ENCODE data around the gene EGFR.

The EGFR gene

DNA sequence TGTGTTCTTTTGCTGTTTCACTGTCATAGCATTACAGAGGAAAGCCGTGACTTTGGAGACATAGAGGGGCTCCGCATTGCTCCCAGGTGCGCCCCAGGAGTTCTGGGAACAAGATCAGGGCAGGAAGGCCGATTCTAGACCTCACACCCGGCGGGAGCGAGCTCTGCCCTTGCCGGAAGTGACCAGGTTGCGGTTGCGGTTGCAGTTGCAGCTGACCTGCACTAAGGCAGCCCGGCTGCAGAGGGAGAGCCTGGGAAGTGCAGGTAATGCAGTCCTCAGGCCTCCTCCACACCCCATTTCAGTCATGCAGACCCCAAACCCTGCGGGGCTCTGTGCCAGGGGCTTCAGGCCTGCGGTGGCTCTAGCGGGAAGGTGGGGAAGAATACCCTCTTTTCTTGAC, 216.3 kb downstream of the EGFR start:
- Histone ChIP-seq H3K4me3 (ENCODE audit: low read length) (no peak overlapping the region), H3K9me3 (ENCODE audit: control insufficient read depth, low read depth, low read length) (no peaks in the 10 kb centered on the region), H3K9ac (ENCODE audit: low read length) (no peak overlapping the region), H3K27me3 (ENCODE audit: control insufficient read depth, insufficient read depth, low read length) (no peaks in the 10 kb centered on the region), H3K4me1 (ENCODE audit: control insufficient read depth, low read depth, low read length) (peaks cover 4% of the 10 kb centered on the region), H3K27ac (ENCODE audit: low read length) (no peak overlapping the region), H3K36me3 (ENCODE audit: control insufficient read depth, low read depth, low read length) (no peaks in the 10 kb centered on the region)

DNA sequence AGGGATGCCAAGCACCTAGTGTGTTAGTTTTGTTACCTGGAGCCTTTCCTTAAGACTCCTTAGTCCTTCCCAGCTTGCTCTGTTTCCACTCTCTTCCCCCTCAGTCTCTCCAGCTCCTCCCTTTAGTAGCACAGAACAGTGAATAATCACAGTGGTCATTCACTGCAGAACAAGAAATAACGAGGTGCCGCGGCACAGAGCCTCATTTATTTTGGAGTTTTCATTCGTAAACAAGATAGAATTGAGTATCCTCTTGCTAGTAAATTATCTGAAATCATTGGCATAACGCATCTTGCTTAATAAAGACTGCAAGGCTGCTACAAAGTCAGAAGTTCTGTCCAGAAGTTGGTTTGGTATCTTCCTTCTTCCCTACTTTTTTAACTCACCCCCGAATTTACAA, 217.0 kb downstream of the EGFR start:
- no peaks in the 10 kb centered on the region for H3K36me3 ChIP-seq (ENCODE audit: control insufficient read depth, low read depth, low read length)
- H3K9me3 ChIP-seq (ENCODE audit: control insufficient read depth, low read depth, low read length) = no peaks in the 10 kb centered on the region
- no peaks in the 10 kb centered on the region for H3K27me3 ChIP-seq (ENCODE audit: control insufficient read depth, insufficient read depth, low read length)
- H3K4me1 ChIP-seq (ENCODE audit: control insufficient read depth, low read depth, low read length) = peaks cover 4% of the 10 kb centered on the region
- no peak overlapping the region for H3K9ac ChIP-seq (ENCODE audit: low read length)
- H3K27ac ChIP-seq (ENCODE audit: low read length) = no peak overlapping the region
- no peak overlapping the region for H3K4me3 ChIP-seq (ENCODE audit: low read length)

DNA sequence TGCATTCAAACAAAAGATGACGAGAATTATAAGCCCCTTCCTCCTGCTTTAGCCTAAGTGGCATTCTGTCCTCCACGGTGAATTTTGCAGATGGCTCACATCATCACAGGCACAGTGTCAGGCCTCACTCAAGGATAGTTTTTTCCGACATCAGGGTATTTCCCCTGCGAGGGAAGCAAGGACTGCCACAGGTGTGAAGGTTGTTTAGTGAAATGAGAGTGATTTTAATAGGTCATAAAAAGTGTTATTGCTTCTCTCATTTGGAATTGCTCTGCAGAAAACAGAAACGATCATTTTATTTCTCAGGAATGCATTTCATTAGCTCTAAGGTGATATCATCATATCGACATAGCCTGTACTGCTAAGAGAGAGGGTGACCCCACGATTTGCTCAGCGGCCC, 217.7 kb downstream of the EGFR start:
- H3K9me3 ChIP-seq (ENCODE audit: control insufficient read depth, low read depth, low read length) = no peaks in the 10 kb centered on the region
- H3K27ac ChIP-seq (ENCODE audit: low read length) = no peak overlapping the region
- H3K36me3 ChIP-seq (ENCODE audit: control insufficient read depth, low read depth, low read length) = no peaks in the 10 kb centered on the region
- no peak overlapping the region for H3K9ac ChIP-seq (ENCODE audit: low read length)
- H3K4me1 ChIP-seq (ENCODE audit: control insufficient read depth, low read depth, low read length) = peaks cover 4% of the 10 kb centered on the region
- no peak overlapping the region for H3K4me3 ChIP-seq (ENCODE audit: low read length)
- no peaks in the 10 kb centered on the region for H3K27me3 ChIP-seq (ENCODE audit: control insufficient read depth, insufficient read depth, low read length)

DNA sequence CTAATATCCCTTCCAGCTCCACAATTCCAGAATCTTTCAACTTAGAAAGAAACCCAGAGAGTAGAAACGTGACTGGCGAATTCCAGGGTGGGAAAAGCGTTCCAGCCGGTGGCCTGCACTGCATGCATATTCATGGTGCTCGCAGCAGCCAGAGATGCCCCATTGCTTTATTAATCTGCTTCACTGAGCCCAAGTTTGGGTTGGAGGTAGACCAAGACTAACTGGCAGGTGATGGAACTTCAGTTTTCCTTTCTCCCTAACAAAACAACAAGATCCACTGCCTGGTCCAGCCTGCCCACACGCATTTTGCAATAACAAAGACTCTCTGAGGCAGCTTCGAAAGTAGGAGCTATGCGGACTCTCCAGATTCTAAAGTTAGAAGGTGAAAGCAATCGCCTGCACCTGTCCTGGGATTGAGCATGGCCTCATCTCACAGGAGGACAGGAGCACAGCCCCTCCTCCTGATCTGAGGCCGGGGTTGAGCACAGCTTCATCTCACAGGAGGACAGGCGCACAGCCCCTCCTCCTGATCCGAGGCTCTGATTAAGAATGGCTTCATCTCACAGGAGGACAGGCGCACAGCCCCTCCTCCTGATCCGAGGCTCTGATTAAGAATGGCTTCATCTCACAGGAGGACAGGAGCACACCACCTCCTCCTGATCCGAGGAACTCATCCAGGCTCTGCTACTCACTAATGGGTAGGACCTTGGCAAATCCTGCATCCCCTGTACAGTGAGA, 218.5 kb downstream of the EGFR start:
- Histone ChIP-seq H3K4me3 (ENCODE audit: low read length) (no peak overlapping the region), H3K9me3 (ENCODE audit: control insufficient read depth, low read depth, low read length) (no peaks in the 10 kb centered on the region), H3K9ac (ENCODE audit: low read length) (no peak overlapping the region), H3K27me3 (ENCODE audit: control insufficient read depth, insufficient read depth, low read length) (no peaks in the 10 kb centered on the region), H3K36me3 (ENCODE audit: control insufficient read depth, low read depth, low read length) (no peaks in the 10 kb centered on the region), H3K4me1 (ENCODE audit: control insufficient read depth, low read depth, low read length) (peaks cover 4% of the 10 kb centered on the region), H3K27ac (ENCODE audit: low read length) (no peak overlapping the region)

DNA sequence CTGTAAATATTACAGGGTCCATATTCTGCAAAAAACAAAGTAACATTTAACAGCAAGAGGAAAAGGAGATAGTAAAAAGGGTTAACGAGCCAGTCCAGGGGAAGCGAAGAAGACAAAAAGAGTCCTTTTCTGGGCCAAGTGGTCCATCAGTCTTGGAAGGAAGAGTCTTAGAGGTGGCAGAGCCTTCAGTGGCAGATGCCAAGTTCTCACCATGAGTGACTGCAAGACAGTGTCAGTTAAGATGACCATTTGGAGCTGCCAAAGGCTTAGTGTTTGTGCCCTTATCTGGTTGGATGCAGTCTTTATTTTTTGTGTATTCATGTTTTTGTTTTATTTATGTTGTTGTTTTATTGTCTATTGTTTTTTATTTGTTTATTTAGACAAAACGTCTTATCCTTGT, 220.6 kb downstream of the EGFR start:
- H3K27ac ChIP-seq (ENCODE audit: low read length) = no peak overlapping the region

DNA sequence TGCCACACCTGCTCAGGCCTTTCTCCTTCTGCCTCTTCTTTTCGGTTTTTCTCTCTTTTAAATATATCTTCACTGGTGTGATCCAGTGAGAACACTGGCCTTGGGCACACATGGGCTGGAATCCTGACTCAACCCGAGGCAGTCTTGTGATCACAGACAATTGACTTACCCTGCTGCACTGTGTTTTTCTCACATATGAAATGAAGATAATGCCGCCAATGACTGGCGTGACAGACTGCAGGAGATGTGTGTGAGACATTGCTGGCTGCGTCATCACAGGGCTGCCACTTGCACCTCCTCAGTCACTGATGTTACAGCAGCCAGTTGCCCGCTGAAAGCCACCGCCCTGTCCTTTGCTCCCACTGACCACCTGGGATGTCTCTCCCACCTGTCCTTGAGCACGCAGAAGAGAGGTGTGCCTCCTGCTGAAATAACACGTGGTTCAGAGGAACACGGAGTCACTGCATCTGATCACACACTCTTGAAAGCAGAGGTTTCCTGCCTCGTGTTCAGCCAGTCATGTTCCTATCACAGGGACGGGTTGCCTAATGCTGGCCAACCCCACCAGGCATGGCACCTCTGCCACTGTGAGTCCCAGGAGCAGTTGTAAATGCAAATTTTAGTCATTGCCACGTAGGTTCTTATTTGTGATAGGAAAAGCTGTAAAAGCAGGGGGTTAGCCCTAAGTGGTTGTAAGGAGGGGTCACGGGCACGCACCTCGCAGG, 221.8 kb downstream of the EGFR start:
- Histone ChIP-seq H3K27me3 (ENCODE audit: control insufficient read depth, insufficient read depth, low read length) (no peaks in the 10 kb centered on the region), H3K4me1 (ENCODE audit: control insufficient read depth, low read depth, low read length) (peaks cover 4% of the 10 kb centered on the region), H3K4me3 (ENCODE audit: low read length) (no peak overlapping the region), H3K27ac (ENCODE audit: low read length) (no peak overlapping the region), H3K9ac (ENCODE audit: low read length) (no peak overlapping the region), H3K36me3 (ENCODE audit: control insufficient read depth, low read depth, low read length) (no peaks in the 10 kb centered on the region), H3K9me3 (ENCODE audit: control insufficient read depth, low read depth, low read length) (no peaks in the 10 kb centered on the region)

More for the DNA sequence above, 220.6 kb downstream of the EGFR start:
- H3K9ac ChIP-seq (ENCODE audit: low read length) = no peak overlapping the region
- H3K4me3 ChIP-seq (ENCODE audit: low read length) = no peak overlapping the region
- H3K27me3 ChIP-seq (ENCODE audit: control insufficient read depth, insufficient read depth, low read length) = no peaks in the 10 kb centered on the region
- H3K9me3 ChIP-seq (ENCODE audit: control insufficient read depth, low read depth, low read length) = no peaks in the 10 kb centered on the region
- H3K4me1 ChIP-seq (ENCODE audit: control insufficient read depth, low read depth, low read length) = peaks cover 4% of the 10 kb centered on the region
- H3K36me3 ChIP-seq (ENCODE audit: control insufficient read depth, low read depth, low read length) = no peaks in the 10 kb centered on the region

DNA sequence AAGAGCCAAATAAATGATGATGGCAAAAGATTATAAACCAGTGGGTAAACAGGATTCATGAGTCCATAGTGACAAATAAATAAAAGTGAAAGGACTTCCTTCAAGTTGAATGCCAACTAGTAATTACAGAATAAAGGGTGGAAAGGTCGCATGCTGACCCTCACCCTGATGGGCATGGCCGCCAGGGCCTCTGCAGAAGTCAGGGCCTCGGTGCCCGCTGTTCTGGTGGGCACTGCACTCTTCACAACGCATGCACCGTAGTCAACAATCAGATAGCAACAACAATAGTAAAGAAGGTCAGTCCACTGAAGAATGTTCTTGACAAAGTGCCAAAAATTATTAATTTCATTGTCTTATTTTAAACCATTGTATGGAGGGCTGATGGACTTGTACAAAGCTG, 223.1 kb downstream of the EGFR start:
- Histone ChIP-seq H3K4me3 (ENCODE audit: low read length) (no peak overlapping the region), H3K9ac (ENCODE audit: low read length) (no peak overlapping the region), H3K9me3 (ENCODE audit: control insufficient read depth, low read depth, low read length) (no peaks in the 10 kb centered on the region), H3K27ac (ENCODE audit: low read length) (no peak overlapping the region), H3K27me3 (ENCODE audit: control insufficient read depth, insufficient read depth, low read length) (no peaks in the 10 kb centered on the region), H3K36me3 (ENCODE audit: control insufficient read depth, low read depth, low read length) (no peaks in the 10 kb centered on the region), H3K4me1 (ENCODE audit: control insufficient read depth, low read depth, low read length) (peaks cover 3% of the 10 kb centered on the region)

DNA sequence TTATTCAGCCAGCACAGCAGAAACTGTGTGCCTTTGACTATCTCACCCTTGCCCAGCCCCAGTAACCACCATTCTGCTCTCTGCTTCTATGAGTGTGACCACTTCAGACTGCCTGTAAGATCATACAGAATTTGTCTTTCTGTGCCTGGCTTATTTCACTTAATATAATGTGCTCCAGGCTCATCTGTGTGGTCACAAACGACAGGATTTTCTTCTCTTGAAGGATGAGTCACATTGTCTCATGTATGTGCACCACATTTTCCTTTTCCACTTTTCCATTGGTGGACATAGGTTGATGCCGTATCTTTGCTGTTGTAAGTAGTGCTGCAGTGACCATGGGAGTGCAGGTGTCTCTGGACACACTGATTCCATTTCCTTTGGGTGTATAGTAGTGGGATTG, 223.8 kb downstream of the EGFR start:
- Histone ChIP-seq H3K27me3 (ENCODE audit: control insufficient read depth, insufficient read depth, low read length) (no peaks in the 10 kb centered on the region), H3K27ac (ENCODE audit: low read length) (no peak overlapping the region), H3K36me3 (ENCODE audit: control insufficient read depth, low read depth, low read length) (no peaks in the 10 kb centered on the region), H3K9ac (ENCODE audit: low read length) (no peak overlapping the region), H3K4me3 (ENCODE audit: low read length) (no peak overlapping the region), H3K9me3 (ENCODE audit: control insufficient read depth, low read depth, low read length) (no peaks in the 10 kb centered on the region), H3K4me1 (ENCODE audit: control insufficient read depth, low read depth, low read length) (no peaks in the 10 kb centered on the region)

DNA sequence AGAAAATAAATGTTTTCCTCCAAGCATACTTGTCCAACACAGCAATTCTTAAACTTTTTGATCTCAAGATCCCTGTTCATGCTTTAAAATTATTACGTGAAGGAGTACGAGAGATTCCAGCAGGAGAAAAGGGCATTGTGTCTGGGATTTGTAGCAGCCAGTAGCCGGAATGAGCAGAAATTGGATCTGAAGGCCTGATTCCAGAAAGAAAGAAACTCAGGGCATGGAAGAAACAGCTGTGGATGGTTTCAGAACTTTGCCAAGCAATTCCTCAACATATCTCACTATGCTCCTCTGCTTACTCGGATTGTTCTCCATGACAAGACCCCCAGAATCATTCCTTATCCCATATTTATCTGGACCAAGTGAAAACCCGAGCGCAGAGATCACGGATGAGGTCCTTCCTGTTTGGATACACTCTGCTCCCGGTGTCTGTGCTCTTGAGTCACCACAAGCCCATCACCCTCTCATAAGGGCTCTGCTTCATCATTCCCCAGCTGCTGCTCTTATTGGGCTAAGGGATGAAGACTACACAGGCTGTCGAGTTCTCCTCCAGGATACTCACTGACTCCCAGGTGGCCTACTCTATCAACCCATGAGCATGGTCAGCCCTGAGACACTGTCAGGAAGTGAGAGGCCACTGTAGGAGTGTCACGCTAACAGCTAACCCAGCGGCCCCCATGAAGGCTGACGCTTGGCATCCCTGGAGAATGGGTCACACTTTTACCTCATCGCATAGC, 225.4 kb downstream of the EGFR start:
- H3K9me3 ChIP-seq (ENCODE audit: control insufficient read depth, low read depth, low read length) = no peaks in the 10 kb centered on the region
- H3K36me3 ChIP-seq (ENCODE audit: control insufficient read depth, low read depth, low read length) = no peaks in the 10 kb centered on the region
- H3K27me3 ChIP-seq (ENCODE audit: control insufficient read depth, insufficient read depth, low read length) = no peaks in the 10 kb centered on the region
- H3K4me3 ChIP-seq (ENCODE audit: low read length) = no peak overlapping the region
- no peak overlapping the region for H3K9ac ChIP-seq (ENCODE audit: low read length)
- H3K4me1 ChIP-seq (ENCODE audit: control insufficient read depth, low read depth, low read length) = no peaks in the 10 kb centered on the region
- no peak overlapping the region for H3K27ac ChIP-seq (ENCODE audit: low read length)

DNA sequence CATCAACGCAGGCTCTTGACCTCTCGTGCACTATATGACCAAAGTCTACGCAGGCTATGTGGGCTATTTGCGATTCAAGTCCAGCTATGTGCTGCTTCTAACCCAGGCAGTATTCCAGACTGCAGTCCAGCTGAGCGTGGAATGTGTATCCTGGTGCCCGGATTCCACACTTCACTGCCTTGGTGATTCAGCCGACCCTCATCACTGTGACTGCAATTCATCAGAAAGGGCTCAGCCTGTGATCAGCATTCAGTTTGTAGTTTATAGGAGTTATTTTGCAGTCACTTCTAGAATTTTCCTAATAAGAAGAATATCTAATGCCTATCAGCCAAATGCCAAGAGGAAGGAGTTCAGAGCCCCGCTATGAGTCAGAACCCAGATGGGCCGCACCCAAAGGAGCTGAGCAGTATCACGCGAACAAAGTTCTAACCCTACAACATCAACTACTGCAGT, 226.5 kb downstream of the EGFR start:
- Histone ChIP-seq H3K9me3 (ENCODE audit: control insufficient read depth, low read depth, low read length) (no peaks in the 10 kb centered on the region), H3K27ac (ENCODE audit: low read length) (no peak overlapping the region), H3K9ac (ENCODE audit: low read length) (no peak overlapping the region), H3K27me3 (ENCODE audit: control insufficient read depth, insufficient read depth, low read length) (no peaks in the 10 kb centered on the region), H3K4me1 (ENCODE audit: control insufficient read depth, low read depth, low read length) (no peaks in the 10 kb centered on the region), H3K36me3 (ENCODE audit: control insufficient read depth, low read depth, low read length) (no peaks in the 10 kb centered on the region), H3K4me3 (ENCODE audit: low read length) (no peak overlapping the region)

DNA sequence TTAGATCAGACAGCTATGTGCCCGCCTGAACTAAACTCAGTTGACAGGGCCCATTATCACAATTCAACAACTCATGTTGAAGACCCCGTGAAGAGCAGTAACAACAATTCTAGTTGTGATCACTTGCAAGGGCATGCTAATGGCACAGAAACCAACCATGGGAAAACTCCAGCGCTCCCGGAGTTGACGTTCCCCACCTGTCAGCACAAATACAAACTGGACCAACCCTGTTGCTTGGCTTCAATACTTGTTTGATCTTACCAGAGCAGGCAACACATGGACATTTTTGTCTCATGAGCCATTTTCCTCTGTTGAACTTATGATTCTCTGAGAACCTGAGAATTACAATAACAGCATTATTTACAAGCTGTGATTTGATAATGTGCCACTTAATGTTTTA, 227.4 kb downstream of the EGFR start:
- H3K27me3 ChIP-seq (ENCODE audit: control insufficient read depth, insufficient read depth, low read length) = no peaks in the 10 kb centered on the region
- H3K9me3 ChIP-seq (ENCODE audit: control insufficient read depth, low read depth, low read length) = no peaks in the 10 kb centered on the region
- no peaks in the 10 kb centered on the region for H3K4me1 ChIP-seq (ENCODE audit: control insufficient read depth, low read depth, low read length)
- no peaks in the 10 kb centered on the region for H3K36me3 ChIP-seq (ENCODE audit: control insufficient read depth, low read depth, low read length)
- H3K27ac ChIP-seq (ENCODE audit: low read length) = no peak overlapping the region
- H3K4me3 ChIP-seq (ENCODE audit: low read length) = no peak overlapping the region
- no peak overlapping the region for H3K9ac ChIP-seq (ENCODE audit: low read length)

Data from iPS-18a (cell line).